Frontal cortex (tissue), 4 donors: ENCODE measurements around the gene EML4. TPM values are rescaled to one million over a fixed set of nuclear protein-coding genes. Genes with fewer than 3 reads are reported as not detected.

Experiments used
- DNase-seq, 2 donors: peaks; one replicate each; pipeline ENCODE4 v3.0.0; 2012; ENCODE audit warnings: low spot score in 2 of 2
- FAIRE-seq: peaks from 2 replicates; lab custom pipeline; 2012; peaks lifted over from hg19 to GRCh38; lab: Jason Lieb, UNC
- total RNA-seq: library from RNA; depleted of rRNA; stranded (reverse); fragments of >200 nt; gene quantifications from one replicate; pipeline ENCODE4 v1.2.3, GENCODE V29; 2014
- donor health status: control.
- donor health status: control.
- donor health status: control.

The EML4 gene
- total RNA-seq, 1 donor from 2014 or later: 33.8 TPM

DNA sequence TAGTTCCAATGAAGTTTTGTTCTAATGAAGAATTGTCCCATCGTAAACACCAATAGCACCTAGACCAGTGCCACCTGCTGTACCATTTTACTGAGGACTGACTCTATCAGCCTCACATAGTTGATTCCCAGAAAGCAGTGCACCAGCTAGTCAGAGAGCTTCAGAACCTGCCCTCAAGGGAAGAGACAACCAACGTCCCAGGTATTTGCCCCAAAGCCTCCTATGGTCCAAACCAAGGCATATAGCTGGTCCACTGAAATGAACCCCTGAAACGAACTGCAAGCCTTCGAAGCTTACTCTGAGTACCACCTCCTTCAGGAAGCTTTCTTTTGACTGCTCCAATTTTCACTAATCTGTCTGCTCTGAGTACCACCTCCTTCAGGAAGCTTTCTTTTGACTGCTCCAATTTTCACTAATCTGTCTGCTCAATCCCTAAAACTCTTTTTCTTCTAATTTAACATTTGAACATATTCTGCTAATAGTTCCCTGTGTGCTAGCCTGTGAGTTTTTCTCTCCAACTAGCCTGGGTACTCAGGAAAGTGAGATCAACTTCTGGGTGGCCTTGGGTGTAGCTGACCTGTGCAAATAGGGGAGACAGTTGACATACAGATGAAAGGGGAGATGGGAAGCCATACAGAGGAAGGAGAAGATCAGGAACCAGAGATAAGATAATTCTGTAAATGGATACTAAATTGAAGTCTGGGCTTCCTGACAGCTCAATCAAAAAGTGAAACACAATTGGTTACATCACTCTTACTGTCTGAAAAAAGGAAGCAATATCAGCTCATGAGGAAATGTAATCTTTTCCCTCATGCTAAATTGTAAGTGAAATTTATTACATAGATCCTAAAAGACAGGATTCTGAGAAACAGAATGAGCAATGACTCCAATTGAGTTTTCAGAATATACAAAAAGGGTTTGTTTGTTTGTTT lies 33.5 kb upstream of the EML4 start:
- FAIRE-seq: no peak
- DNase-seq: no peak

DNA sequence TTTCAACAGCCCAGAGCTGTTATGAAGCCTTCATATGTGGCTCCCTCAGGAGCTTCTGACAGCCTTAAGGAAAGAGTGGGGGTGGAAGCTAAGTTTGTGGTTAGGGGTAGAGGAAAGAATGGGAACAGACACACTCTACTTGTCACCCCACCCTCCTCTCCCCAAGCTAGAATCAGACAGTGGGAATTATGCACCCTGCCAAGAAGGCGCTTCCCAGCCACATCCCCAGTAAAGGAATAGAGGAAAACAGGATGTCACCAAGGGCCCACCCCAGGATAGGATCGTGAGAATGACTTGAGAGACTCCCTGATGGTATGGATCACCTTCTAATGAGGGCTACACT lies 32.4 kb upstream of the EML4 start:
- FAIRE-seq: no peak
- no peak for DNase-seq

DNA sequence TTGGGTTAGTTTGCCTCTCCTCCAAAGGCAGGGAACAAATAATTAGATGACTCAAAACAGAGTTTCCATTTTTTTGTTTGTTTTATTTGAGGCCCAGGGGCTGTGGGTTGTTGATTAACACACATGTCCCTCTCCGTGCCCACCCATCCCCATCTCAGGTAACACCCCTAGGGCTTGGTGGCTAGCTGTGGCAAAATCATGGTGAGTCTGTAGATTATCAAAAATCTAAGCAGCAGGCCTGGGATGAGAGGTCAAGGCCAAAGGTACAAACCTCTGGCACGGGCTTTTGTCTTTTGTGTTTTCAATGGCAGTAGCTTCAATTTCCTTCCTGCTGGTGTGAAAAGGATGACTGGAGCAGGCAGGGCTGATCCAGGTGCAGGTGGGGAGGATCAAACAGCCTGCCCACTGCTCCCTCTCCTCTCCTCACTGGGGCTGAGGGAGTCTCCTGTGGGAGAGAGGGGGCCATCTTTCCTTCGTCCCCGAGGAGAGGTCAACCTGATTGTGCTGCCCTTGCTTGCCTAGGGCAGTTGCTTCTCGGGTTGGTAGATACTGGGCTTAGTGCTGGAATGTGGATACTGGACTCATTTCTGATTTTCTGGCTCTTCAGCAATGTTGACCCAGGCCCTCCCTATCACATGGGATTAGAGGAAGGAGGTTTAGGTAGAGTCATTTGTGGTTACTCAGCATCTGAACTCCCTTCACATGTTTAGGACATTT lies 31.9 kb upstream of the EML4 start:
- no peak for FAIRE-seq
- no peak for DNase-seq

DNA sequence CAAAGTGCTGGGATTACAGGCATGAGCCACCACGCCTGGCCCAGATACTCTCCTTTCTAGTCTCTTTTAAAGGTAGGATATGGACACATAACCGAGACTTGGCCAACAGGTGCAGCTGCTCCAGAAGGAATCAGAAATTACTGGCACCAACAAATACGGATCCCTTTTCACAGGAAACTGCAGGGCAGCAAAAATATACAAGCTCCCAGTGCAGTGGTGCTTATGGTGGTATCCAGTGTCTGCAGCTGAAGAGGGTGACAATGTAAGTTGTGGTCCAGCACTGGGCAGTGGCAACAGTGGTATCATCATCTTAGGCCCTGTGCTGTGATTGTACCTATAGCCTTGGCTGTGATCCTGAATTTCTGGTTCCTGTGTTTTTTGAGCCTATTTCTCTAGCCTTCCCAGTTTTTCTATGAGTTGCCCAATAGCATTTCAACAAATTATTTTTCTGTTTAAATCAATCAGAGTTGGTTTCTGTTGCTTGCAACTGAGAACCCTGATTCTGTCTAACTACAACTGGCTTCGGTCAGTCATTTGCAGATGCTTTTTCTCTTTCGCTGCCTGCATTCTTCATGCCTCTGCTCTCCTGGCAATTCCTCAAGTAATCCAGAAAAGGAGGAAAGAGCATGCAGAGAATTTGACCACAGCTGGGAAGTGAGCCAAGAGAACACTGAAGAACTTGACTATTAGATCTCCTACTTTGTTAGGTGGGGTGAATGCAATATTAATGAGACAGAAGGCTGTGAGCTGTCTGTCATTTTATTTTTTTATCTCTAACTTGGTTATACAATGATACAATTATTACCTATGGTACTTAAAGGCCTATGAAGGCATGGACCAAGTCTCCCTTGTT lies 30.8 kb upstream of the EML4 start:
- no peak for FAIRE-seq
- DNase-seq: no peak

DNA sequence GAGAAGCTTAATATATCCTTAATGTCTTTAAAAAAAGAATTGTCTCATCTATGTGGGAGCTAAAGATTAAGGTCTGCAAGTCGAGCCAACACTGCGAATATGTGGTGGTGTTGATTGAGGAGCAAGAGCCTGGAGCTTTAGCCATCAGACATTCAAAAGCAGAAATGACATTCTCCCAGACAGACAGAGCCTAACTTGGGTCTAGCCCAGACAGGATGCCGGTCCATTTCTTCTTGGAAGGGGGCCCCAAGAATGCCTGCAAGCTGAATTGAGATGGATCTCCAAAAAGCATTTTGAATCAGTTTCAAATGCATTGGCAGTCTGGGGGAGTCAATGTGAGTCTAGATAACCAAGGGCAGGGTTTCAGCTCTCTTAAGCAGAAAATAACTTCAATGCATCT lies 30.1 kb upstream of the EML4 start:
- no peak for FAIRE-seq
- no peak for DNase-seq

DNA sequence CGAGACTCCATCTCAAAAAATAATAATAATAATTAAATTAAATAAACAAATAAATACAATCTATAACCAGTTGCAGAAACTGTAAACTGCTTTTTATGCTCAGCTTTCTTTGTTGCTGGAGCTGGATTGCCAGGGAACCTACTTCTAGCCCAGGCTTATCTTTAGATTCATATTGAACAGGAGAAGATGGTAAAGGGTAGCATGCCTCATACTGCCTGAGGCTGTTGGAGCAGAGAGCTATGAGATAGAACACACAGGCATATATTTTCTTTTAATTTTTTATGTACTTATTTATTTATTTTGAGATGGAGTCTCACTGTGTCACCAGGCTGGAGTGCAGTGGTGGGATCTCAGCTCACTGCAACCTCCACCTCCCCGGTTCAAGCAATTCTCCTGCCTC lies 28.7 kb upstream of the EML4 start:
- DNase-seq (no peak), FAIRE-seq (no peak)

DNA sequence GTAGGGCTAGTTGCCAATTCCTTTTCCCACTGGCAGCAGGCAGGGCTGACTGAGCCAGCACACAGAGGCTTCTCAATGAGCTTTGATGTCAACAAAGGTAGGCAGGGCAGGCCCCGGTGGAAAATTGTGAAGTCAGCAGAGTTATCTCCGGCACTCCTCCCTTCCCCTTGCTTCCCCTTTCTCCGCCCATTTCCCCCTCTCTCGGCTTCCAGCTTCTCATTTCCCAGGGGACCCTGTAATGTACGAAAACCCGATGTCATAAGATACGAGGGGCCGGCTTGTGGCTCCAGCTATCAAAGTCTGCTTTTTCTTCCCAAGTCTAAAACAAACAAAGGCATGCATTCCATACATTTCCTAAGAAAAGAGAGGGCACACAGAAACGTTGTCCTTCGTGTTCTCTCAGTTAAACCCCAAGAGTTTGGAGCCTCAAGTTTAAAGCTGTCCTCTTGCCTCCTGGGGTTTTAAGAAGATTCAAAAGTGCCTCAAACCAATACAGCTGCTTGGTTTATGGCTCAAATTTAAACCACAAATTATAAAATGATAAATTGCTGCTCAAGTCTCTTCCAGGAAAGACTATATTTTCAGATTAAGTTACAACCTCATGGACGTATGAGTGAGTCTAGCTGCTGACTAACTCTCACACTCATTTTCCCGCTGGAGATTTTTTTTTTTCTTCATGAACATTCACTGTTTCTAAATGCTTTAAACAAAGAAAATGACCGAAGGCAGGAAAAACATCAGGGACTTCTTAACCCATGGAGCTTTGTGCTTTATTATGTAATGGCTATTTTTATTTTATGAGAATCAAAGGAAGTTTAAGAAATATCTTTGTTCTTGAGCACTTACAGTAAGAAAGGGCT lies 27.2 kb upstream of the EML4 start:
- FAIRE-seq (no peak), DNase-seq (no peak)

DNA sequence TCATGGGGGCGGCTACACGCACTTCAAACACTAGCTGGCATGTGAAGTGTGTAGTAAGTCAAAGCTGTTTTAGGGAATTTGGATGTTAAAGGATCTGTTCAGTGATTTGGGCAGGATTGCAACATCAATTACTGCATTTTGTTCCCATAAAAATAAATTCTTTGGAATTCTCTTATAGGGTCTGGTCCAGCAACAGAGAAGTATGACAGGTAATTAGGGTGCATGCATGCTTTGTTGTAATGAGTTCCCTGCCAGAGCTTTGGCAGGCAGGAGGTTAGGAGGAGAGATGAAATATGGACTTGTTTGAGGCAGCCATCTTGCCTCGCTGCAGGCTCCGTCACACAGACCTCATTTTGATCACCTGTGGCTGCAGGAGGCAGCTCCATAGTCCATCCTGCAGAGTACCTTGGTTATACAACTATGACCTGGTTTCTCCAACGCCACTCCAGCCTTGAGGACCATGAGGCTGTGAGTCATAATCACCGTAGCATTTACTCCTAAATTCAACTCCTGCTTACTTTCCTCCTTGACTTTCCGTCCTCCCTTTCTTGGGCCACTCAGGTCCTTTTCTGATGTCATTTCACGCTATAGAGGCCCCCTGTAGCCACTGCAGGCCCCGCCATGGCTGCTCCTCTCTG lies 26.5 kb upstream of the EML4 start:
- FAIRE-seq (no peak), DNase-seq (no peak)

DNA sequence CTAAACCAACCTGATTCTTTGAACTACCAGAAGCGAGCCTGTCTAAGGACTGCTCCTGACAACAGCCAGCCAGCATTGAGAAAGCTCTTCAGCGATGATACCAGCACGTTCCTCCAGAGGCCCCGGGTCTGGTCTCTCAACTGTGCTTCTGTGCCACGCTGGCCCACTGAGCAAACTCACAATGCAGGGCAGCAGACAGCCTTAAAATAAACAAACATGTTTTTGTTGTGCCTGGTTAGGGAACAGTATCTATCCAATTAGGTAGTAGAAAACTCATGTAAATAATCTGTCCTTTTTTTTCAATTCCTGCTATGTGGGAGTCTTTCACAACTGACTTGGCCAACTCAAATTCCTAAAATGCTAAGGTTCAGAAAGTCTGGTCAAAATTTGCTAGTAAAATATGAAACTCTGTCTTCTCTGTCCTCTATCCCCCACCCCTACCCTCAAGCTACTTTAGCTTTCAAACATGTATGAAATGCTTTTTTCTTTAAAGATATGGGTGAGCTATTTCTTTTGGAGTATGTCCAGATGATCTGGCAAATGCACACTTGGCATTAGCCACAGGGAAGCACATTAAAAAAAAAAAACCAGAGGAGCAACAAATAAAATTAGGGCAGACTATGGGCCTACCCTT lies 21.4 kb upstream of the EML4 start:
- DNase-seq (no peak), FAIRE-seq (no peak)

DNA sequence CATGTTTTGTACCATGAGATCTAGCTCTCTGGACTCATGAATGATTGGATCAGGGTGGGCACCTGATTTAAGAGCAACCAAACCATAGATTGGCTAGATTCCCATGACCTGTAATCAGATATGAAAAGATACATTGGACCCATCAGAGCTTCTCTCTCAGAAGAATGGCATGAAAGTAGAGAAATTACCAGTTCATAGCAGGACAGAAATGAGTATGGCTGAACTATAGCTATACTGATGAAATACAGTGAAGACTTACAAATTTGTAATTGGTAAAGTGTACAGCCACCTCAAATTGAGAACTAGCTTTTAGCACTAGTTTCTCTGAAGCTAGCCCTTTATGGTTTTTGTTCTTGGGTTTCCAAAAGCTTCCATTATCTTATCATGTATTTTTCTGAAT lies 19.0 kb upstream of the EML4 start:
- FAIRE-seq: no peak
- no peak for DNase-seq

DNA sequence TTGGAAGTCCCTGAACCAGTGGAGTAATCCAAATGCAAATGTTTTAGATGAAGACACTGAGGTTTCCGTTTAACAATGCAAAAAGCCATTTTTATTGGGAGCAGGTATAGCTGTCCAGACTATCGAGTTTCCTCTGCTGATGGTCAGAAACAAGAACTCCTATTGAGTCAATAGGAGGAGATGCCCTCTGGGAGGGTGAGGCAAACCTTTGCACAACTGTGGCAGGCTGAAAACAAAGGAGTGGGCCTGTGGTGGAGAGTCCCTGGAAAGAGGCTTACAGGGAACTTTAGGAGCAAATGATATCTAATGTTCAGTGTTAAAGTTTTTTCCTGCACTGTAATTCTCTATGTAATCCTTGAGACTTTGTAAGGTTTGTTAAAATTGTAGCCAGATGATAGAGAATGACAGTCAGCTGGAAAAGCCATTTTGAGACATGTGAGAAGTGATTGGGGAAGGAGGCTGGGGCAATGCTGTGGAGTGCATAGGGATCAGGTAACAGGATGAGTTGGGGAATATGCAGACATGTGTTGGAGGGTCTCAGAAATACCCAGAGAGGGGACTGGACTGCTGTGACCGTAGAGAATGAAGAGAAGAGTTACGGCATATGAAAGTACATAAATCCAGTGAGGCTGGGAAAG lies 15.1 kb upstream of the EML4 start:
- FAIRE-seq: no peak
- no peak for DNase-seq

DNA sequence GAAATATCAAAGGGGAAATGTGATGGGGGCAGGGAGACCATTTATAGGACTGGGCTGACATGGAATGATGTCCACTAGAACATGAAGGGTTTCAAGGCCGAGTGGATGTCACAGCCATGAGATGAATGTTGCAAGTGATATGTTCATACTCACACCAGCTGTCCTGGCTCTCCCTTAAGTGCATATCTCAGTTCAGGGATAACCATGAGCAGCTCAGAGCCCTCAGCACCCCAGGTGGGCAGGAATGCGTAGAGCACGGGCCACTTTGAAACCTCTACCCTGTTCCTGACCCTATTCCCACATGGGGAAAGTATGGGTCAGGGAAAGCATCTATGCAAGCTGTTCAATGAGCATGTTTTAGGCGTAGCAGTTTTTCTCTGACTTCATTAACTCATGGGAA lies 12.4 kb upstream of the EML4 start:
- FAIRE-seq (no peak), DNase-seq (no peak)

DNA sequence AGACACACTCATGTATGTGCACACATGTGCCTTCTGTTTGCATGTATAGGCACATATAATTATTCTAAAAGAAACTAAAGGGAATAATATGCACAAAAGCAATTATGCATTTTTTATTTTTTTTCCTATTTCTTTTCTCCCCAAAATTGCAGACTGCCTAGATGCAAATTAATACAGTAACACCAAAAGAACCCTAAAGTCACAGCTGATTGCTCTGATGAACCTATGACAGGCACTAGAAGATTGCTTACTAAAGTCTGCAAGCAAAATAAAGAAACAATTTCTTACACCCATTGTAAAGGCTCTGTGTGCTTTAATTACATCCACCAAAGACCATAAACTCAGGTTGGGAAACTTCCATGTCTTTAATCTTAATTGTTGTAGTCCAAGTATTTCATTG lies 7.7 kb upstream of the EML4 start:
- DNase-seq (no peak), FAIRE-seq (no peak)

DNA sequence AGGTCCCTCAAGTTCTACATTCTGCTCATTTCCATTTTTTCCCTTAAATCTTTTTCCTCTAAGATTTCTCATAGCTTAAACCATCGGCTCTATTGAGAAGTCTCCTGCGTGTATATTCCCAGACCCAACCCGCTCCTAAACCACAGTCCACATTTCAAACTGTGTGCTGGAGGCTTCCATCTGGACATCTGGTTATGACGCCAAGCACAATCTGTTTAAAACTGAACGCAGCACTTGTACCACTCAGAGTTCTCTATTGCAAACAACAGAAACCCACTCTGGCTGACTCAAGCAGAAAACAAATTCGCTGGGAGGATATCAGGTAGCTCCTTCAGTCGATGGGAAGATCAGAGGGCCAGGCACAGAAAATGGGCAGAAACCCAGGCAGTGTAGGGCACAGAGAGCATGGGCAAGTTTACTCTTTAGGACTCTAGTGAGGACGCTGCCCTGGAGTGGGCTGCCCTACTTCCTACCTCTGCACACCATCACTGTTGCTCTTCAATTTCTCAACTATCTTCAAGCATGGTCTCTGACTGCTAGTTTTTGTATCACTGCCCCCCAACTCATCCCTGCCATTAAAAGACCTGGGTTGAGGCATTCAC lies 5.6 kb upstream of the EML4 start:
- DNase-seq (no peak), FAIRE-seq (no peak)

DNA sequence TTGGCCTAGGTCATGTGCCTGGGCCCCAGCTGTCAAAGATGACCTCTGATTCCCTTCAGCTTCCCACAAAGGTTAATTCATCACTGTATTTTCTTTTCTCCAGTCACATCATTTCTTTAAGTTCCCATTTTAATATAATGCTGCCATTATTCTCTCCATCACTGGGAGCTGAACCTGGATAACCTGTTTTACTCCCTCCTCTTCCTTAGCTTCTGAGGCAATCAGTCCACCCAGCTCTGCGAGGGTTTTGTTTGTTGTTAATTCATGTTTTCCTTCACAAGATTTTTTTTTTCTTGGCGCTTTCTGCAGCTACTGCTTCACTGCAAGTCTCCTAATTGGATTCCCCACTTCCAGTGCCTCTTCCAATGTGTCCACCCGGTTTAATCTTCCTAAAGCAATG lies 5.1 kb upstream of the EML4 start:
- no peak for FAIRE-seq

DNA sequence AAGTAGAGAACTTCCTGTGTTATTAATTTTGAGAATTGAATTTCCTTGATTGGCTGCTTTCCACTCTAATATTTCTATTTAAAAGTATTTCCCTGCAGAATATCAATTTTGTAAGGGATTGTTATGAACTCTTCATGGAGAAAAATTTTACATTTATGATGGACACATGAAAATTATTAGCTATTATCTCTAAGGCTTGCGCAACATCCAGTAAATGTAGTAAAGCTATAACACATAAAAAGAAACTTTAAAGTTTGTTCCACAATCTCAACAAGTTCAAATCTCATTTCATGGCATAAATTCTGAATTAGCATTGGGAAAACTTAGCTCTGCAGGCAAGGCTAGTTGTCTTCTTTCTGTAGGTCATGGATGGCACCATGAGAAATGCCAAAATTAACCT lies 4.2 kb upstream of the EML4 start:
- FAIRE-seq (no peak), DNase-seq (no peak)

More for the DNA sequence above, 5.1 kb upstream of the EML4 start:
- no peak for DNase-seq

DNA sequence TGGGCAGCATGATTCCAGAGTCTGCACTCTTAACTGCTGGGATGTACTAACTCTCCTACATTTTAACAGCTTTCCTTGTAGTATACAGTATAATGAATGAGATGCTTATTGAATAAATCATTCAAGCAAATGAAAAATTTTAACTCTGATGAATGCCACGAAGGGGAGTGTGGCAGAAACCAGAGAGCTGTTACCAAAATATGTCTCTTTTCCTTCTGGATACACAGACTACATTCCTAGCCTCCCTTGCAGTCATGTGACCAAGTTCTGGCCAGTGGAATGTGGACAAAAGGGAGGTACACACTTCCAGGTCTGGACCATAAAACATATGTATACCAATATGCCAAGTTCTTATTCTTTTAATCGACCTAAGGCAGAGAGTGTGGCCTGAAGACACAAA lies 1.7 kb upstream of the EML4 start:
- no peak for DNase-seq
- FAIRE-seq: no peak
